GM06990 (cell line): Measurements from ENCODE around the gene UBE2N.

Experiments
- DNase-seq: peaks from one replicate; pipeline ENCODE4 v3.0.0-alpha.2; 2011; ENCODE audit not compliant: insufficient read length; ENCODE audit errors: extremely low read depth
- H3K27me3 ChIP-seq: replicated peaks from 2 replicates; pipeline ENCODE4 v1.6.0; 2011; ENCODE audit warnings: low read length; ENCODE audit not compliant: control insufficient read depth, insufficient read depth
- H3K36me3 ChIP-seq: 2 replicates; pipeline ENCODE4 v1.5.1; 2011; ENCODE audit warnings: low read length; ENCODE audit not compliant: control insufficient read depth, insufficient read depth
- H3K4me3 ChIP-seq: replicated peaks from 2 replicates; pipeline ENCODE4 v1.5.1; 2011; ENCODE audit warnings: low read depth, mild to moderate bottlenecking, control low read depth, low read length
- CTCF ChIP-seq: IDR thresholded peaks from 2 replicates; pipeline ENCODE4 v1.5.1; 2011; ENCODE audit warnings: low read length, control low read depth, mild to moderate bottlenecking, inconsistent platforms; ENCODE audit not compliant: insufficient read depth, poor library complexity, severe bottlenecking

UBE2N gene

DNA sequence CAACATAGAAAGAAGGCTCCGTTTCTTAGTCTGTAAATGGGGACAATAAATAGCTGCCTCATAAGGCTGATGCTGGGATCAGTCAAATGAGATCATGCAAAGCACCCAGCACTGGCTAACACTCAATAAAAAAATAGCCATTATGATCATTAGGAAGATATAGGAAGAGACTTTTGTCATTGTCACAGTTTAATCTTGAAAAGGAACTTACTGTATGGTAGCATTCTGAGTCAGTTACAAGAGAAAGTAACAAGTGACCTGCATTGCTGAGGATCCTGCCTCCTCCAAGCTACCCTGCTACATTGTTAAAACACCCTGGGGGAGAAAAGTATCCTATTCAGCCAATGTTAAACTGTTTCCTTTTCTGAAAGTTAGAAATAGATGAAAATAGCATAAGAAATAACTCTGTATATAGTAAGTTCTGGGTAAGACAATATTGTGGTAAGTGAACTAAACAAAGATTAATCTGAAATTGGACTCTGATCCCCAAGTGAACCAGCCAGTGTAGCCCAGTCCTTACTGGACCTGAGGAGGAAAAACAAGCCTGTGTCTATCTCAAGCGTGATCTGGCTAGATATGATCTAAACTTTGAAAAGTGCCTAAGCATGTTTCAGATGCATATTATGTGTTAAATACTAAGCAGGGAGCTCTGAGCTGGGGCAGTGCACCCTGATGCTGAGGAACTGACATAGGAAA, 67.6 kb downstream of the UBE2N start:
- Histone ChIP-seq H3K27me3 (no peaks in the 10 kb centered on the region), H3K36me3 (no peaks in the 10 kb centered on the region), H3K4me3 (no peak overlapping the region)
- TF ChIP-seq CTCF: no peak
- no peak for DNase-seq

- Histone ChIP-seq H3K4me3 (no peak overlapping the region), H3K36me3 (no peaks in the 10 kb centered on the region), H3K27me3 (no peaks in the 10 kb centered on the region)
- TF ChIP-seq CTCF: no peak
- DNase-seq: no peak
These were observed 70.8 kb downstream of the UBE2N start for GRCh38 chr12:93370947-93371346.

DNA sequence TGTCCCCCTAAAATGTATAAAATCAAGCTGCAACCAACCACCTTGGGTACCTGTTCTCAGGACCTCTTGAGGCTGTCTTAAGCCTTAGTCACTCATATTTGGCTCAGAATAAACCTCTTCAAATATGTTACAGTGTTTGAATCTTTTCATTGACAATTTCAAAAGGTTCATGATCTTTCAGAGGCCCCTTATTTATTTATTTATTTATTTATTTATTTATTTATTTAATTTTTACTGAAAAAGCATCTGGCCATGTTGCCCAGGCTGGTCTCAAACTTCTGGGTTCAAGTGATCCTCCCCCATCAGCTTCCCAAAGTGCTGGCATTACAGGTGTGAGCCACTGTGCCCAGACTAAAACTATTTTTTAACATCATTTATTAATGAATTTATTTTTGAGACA, 72.2 kb downstream of the UBE2N start:
- Histone ChIP-seq H3K36me3 (no peaks in the 10 kb centered on the region), H3K27me3 (no peaks in the 10 kb centered on the region), H3K4me3 (no peak overlapping the region)
- no peak for TF ChIP-seq CTCF
- DNase-seq: no peak

- no peak overlapping the region for H3K4me3 ChIP-seq
- no peaks in the 10 kb centered on the region for H3K36me3 ChIP-seq
- TF ChIP-seq CTCF: no peak
- no peak for DNase-seq
- H3K27me3 ChIP-seq: no peaks in the 10 kb centered on the region
These were observed 73.0 kb downstream of the UBE2N start for GRCh38 chr12:93368766-93369165.

DNA sequence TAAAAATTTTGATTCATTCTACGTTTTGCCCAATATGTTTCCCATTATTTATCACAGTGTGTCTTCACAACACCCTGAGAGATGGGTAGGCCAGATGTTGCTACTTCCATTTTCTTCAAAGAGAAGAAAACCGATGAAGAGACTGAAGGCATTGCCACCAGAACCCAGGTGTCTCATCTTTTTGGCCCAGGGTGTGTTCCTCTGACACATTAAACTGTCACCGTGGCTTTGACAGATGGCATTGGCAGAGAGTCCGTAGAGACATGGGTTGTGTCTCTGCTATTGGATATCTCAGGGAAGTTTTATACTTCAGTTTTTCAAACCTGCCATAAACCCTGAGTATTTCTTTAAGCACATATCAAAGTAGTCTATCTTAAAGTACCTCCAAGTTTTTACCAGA, 75.3 kb downstream of the UBE2N start:
- no peak for TF ChIP-seq CTCF
- DNase-seq: no peak
- no peaks in the 10 kb centered on the region for H3K27me3 ChIP-seq
- H3K36me3 ChIP-seq: no peaks in the 10 kb centered on the region
- H3K4me3 ChIP-seq: no peak overlapping the region
